GM06990 (cell line): ENCODE measurements around the gene TENM4.

Experiments
- DNase-seq: peaks from one replicate; pipeline ENCODE4 v3.0.0-alpha.2; 2011; ENCODE audit not compliant: insufficient read length; ENCODE audit errors: extremely low read depth
- H3K27me3 ChIP-seq: replicated peaks from 2 replicates; pipeline ENCODE4 v1.6.0; 2011; ENCODE audit warnings: low read length; ENCODE audit not compliant: control insufficient read depth, insufficient read depth
- H3K36me3 ChIP-seq: 2 replicates; pipeline ENCODE4 v1.5.1; 2011; ENCODE audit warnings: low read length; ENCODE audit not compliant: control insufficient read depth, insufficient read depth
- H3K4me3 ChIP-seq: replicated peaks from 2 replicates; pipeline ENCODE4 v1.5.1; 2011; ENCODE audit warnings: low read depth, mild to moderate bottlenecking, control low read depth, low read length
- TF ChIP-seq, protein P1 (sequence below): IDR thresholded peaks from 2 replicates; pipeline ENCODE4 v1.5.1; 2011; ENCODE audit warnings: low read length, control low read depth, mild to moderate bottlenecking, inconsistent platforms; ENCODE audit not compliant: insufficient read depth, poor library complexity, severe bottlenecking

TENM4 gene

DNA sequence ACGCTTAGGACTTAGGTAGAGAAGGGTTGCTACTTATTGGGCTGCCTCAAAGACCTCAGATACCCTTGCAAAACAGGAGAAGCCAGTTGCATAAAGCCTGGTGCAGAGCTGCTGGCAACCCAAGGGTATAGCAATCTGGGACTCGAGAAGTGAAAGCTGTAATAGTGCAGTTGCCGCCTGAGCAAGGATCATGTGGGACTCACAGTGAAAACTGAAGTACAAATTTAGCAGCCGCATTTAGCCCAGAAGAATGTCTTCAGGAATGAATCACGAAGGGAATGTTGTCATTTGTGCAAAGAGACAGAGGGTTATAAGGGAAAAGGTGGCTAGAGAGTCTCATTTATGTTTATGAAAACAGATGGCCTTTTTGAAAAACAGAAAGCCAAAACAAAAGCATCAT is 267.2 kb downstream of the TENM4 start:
- no peak for DNase-seq
- Histone ChIP-seq H3K36me3 (no peaks in the 10 kb centered on the region), H3K27me3 (peaks cover 3% of the 10 kb centered on the region), H3K4me3 (no peak overlapping the region)
- TF ChIP-seq, protein P1, sequence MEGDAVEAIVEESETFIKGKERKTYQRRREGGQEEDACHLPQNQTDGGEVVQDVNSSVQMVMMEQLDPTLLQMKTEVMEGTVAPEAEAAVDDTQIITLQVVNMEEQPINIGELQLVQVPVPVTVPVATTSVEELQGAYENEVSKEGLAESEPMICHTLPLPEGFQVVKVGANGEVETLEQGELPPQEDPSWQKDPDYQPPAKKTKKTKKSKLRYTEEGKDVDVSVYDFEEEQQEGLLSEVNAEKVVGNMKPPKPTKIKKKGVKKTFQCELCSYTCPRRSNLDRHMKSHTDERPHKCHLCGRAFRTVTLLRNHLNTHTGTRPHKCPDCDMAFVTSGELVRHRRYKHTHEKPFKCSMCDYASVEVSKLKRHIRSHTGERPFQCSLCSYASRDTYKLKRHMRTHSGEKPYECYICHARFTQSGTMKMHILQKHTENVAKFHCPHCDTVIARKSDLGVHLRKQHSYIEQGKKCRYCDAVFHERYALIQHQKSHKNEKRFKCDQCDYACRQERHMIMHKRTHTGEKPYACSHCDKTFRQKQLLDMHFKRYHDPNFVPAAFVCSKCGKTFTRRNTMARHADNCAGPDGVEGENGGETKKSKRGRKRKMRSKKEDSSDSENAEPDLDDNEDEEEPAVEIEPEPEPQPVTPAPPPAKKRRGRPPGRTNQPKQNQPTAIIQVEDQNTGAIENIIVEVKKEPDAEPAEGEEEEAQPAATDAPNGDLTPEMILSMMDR = no peak

DNA sequence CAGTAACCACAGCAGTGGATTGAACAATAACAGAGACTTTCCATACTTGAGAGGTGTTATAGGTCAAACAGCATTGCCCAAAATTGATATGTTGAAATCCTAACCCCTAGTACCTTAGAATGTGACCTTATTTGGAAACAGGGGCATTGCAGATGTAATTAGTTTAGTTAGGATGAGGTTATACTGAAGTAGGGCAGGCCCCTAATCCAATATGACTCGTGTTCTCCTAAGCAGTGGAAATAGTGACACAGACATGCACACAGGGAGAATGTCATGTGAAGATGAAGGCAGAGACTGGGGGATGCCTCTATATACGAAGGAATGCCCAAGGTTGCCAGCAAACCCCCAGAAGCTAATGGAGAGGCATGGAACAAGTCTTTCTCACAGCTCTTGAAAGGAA is 270.5 kb downstream of the TENM4 start:
- Histone ChIP-seq H3K36me3 (no peaks in the 10 kb centered on the region), H3K27me3 (peaks cover 2% of the 10 kb centered on the region; the same call in 1 of the 2 replicates), H3K4me3 (no peak overlapping the region)
- DNase-seq = no peak
- TF ChIP-seq, protein P1 = no peak

GRCh38 chr11:79168530-79169110 is 272.2 kb downstream of the TENM4 start:
- Histone ChIP-seq H3K4me3 (no peak overlapping the region), H3K36me3 (no peaks in the 10 kb centered on the region), H3K27me3 (no peaks in the 10 kb centered on the region; the same call in 1 of the 2 replicates)
- DNase-seq = no peak
- TF ChIP-seq, protein P1 = no peak

GRCh38 chr11:79167510-79168188 is 273.2 kb downstream of the TENM4 start:
- DNase-seq = no peak
- Histone ChIP-seq H3K27me3 (no peaks in the 10 kb centered on the region; the same call in 1 of the 2 replicates), H3K36me3 (no peaks in the 10 kb centered on the region), H3K4me3 (no peak overlapping the region)
- TF ChIP-seq, protein P1 = no peak

DNA sequence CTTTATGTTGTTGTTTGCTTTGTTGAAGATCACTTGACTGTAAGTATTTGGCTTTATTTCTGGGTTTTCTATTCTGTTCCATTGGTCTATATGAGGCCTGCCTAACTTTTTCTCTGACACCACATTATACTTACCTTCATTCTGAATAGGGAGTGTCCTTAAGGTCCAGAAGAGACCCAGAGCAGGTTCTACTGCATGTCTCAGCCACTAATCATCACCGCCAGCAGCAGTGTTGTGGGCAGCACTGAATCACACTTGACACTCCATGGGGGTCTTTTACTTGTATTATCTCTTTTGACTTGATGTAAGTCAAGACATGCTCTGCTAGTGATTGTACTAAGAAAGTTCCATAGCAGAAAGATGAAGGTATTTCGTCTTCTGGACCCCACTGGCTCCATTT is 274.9 kb downstream of the TENM4 start:
- H3K36me3 ChIP-seq = no peaks in the 10 kb centered on the region
- no peak for DNase-seq
- TF ChIP-seq, protein P1 = no peak
- no peak overlapping the region for H3K4me3 ChIP-seq
- H3K27me3 ChIP-seq = no peaks in the 10 kb centered on the region; the same call in 1 of the 2 replicates
